Fibroblast of peridontal ligament (primary cell): Measurements from ENCODE around the gene MYOM1.
"Not testable (repeated sequence)": the region's sequence is repeated elsewhere in the genome, so short reads cannot be mapped to it uniquely, and the experiment has no call there.

Experiments used
- DNase-seq: peaks from one replicate; pipeline ENCODE4 v3.0.0-alpha.2; 2010; ENCODE audit errors: extremely low read depth

MYOM1 gene

DNA sequence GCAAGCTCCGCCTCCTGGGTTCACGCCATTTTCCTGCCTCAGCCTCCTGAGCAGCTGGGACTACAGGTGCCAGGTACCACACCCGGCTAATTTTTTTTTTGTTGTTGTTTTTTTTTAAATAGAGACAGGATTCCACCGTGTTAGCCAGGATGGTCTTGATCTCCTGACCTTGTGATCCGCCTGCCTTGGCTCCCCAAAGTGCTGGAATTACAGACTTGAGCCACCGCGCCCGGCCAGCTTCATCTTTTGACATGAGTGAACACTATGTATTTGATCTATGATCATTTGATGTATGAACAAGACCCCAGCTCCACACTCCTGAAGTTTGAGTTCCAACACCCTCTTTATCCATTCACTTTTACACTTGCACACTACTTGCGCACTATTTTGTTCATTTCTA lies 163.5 kb downstream of the MYOM1 start:
- no peak for DNase-seq

DNA sequence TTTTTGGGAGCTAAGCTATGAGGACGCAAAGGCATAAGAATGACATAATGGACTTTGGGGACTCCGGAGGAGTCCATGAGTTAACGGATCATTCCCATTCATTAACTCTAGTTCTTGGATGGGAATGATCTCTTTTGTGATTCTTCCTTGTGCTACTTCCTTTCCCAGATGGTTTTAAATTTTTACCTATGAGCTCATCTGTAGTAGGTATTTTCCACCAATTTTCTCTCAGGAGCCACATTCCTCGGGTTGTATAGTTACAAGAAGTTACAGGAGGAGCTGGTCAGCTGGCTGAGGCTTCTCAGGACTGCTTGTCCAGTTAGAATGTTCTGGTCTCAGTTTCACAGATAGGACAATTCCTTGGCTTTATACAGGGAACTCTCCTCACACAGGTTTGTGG lies 164.0 kb downstream of the MYOM1 start:
- no peak for DNase-seq

DNA sequence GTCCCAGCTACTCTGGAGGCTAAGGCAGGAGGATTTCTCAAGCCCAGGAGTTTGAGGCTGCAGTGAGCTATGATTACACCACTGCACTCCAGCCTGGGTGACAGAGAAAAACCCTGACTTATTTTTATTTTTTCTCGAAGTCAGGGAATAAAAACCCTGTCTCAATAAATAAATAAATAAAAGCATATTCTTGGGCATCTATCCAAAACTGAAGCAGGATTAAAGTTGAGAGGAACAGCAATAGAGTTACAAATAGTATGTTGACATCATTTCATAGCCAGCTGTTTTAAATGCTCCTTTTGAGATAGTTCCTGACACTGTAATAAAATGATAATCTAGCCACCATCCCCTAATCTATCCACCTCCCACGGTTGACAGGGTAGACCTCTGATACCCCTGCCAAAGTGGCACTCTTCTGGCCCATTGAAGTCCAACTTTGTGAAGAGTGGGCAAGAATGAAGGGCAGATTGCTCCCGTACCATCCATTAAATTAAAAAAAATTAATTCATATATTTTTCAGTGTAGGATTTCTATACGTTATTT lies 164.5 kb downstream of the MYOM1 start:
- no peak for DNase-seq

- DNase-seq = no peak
Observed at GRCh38 chr18:3054780-3055179, 165.0 kb downstream of the MYOM1 start.

DNA sequence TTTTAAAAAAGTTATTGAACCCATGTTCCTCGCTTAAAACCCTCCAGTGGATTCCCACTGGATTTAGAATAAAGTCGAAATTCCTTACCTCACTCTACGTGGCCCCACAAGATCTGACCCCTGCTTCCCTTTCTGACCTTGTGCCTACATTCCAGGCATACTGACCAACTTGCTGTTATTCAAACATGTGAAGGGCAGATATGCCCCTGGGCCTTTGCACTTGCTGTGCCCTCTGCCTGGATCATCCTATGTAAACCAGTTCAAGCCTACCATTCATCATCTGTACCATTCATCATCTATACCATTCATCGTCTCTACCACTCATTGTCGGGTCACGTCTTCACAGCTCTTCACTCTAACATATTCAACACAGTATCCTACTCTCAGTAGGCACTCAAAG lies 165.6 kb downstream of the MYOM1 start:
- no peak for DNase-seq

DNA sequence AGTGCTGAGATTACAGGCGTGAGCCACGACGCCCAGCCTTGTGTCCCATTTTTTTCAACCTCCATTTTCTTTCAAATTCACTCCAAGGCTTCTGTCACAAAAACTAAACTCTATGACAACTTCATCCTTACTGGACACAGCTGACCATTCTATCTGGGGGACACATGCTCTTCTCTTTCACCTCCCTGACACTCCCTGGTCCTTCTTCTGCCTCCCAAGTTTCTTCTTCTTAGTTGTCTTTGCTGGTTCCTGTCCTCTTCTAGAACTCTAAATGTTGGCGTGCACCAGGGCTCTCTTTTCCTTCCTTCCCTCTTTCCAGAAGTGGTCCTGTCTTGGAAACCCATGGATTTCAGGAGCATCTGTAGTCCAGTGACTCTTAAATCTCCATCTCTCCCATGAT lies 166.7 kb downstream of the MYOM1 start:
- DNase-seq = no peak

DNA sequence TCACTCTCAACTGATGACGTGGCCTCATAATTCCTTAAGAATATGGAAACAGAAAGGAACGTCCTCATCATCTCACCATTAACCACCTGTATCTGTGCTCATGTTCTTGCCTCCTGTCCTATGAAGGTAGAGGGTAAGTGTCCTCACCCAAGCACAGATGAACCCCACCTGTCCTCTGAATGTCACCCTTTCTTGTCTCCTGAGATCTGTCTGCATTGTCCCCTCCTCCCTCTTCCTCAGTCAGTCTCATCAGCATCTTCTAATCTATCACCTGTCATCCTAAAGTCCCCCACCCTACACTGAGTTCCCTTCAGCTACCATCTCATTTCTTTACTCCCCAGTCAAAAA lies 167.4 kb downstream of the MYOM1 start:
- DNase-seq = no peak

DNA sequence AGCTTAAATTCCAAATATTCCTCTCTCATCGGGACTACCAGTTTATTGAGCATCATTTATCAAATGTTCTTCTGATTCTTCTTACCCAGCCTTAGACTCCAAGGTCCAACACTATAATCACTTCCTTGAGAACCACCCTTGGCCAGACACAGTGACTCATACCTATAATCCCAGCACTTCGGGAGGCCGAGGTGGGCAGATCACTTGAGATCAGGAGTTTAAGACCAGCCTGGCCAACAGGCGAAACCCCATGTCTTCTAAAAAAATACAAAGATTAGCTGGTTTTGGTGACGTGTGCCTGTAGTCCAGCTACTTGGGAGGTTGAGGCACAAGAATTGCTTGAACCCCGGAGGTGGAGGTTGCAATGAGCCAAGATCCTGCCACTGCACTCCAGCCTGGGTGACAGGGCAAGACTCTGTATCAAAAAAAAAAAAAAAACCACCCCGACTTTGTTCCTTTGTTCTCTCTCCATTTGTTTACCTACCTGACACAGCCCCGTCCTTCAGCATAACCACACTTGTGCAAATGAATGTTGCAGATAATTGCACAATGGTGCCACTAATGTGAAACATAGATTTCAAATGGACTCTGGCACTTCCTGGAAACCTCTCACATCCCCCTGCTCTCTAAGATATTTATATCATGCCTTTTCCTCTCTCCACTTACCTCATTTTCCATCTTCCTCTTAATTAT lies 167.9 kb downstream of the MYOM1 start:
- DNase-seq = no peak

DNA sequence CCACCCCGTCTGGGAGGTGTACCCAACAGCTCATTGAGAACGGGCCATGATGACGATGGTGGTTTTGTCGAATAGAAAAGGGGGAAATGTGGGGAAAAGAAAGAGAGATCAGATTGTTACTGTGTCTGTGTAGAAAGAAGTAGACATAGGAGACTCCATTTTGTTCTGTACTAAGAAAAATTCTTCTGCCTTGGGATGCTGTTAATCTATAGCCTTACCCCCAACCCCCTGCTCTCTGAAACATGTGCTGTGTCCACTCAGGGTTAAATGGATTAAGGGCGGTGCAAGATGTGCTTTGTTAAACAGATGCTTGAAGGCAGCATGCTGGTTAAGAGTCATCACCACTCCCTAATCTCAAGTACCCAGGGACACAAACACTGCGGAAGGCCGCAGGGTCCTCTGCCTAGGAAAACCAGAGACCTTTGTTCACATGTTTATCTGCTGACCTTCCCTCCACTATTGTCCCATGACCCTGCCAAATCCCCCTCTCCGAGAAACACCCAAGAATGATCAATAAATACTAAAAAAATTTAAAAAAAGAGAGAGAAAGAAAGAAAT lies 169.8 kb downstream of the MYOM1 start:
- DNase-seq = not testable (repeated sequence)

GRCh38 chr18:3048820-3049349 lies 170.9 kb downstream of the MYOM1 start:
- DNase-seq = no peak

DNA sequence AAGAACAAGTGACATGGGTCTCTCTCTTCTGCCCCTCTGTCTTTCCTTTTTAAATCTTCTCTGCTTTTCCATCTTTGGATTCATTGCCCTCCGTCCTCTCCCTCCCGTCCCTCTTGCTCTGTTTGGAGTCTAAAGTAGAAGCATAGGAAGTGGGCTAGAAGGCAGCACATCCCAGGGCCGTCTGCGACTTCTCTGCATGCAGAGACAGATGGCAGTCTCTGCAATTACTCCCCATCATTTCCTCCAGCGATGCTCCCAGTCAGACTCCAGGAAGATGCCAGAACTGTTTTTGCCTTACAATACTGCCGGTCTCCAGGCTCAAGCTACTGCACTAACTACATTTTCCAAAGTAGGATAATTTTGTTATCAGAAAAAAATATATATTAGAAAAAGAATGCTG lies 171.6 kb downstream of the MYOM1 start:
- DNase-seq = no peak

- DNase-seq = no peak
Observed at GRCh38 chr18:3046216-3046808, 173.5 kb downstream of the MYOM1 start.

GRCh38 chr18:3044931-3045698 lies 174.7 kb downstream of the MYOM1 start:
- peak; percentile 15 for DNase-seq

DNA sequence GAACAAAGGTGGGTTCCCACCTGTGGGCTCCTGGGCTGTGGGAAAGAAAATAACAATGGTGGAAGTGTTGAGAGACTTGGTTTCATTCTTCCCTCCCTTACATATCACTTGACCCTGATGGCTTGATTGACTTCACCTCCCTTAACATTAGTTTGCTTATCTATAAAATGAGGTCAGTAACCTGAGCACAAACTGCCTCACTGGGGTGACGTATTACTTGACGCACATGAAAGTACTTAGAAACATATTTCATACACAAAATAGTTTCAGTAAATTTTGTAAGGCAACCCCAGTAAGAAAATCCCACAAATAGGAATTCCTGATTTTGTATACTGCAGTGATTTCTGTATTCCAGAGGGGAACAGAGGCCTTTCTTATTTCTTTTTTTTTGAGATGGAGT lies 177.4 kb downstream of the MYOM1 start:
- no peak for DNase-seq

DNA sequence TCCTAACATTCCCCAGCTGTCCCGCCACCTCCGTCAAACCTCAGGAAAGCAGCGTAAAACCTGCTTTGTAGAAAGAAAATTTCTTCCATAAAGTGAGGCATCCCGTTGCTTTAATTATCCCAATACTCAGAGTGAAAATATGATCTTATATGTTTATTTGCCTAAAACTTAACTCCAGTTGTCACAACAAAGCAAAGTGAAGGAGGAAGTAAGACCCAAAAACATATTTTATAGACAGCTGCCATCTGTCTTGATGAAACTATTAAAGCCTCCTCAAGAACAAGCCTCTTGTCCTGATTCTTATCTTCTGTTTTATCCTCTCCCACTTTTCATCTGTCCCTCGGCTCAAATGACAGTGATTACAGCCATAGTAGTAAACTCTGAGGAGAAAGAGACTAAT lies 177.9 kb downstream of the MYOM1 start:
- DNase-seq = no peak

DNA sequence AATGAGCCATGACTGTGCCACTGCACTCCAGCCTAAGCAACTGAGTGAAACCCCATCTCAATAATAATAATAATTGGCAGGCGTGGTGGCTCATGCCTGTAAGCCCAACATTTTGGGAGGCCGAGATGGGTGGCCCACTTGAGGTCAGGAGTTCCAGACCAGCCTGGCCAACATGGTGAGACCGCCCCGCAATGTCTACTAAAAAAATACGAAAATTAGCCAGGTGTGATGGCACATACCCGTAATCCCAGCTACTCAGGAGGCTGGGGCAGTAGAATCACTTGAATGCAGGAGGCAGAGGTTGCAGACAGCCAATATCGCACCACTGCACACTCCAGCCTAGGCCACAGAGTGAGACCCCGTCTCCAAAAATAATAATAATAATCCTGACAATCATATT lies 178.9 kb downstream of the MYOM1 start:
- DNase-seq = no peak

DNA sequence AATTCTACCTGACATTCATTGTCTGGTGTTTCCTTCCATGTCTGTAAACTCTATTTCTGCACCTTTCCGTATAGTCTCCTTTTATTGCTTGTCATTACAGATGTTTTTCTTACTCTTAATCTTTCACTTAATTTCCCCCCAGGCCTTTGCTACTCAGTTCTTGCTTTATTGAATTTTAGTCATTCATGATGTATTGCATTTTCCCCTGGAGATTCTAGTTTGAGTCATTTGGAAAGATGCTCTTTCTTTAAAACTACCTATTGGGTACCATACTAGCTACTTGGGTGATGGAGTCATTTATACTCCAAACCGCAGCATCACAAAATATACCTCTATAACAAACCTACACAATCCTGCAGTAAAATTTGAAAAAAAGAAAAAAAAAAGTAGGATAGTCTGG lies 179.6 kb downstream of the MYOM1 start:
- no peak for DNase-seq

- peak; percentile 58 for DNase-seq
Observed at GRCh38 chr18:3037423-3037915, 182.3 kb downstream of the MYOM1 start.

DNA sequence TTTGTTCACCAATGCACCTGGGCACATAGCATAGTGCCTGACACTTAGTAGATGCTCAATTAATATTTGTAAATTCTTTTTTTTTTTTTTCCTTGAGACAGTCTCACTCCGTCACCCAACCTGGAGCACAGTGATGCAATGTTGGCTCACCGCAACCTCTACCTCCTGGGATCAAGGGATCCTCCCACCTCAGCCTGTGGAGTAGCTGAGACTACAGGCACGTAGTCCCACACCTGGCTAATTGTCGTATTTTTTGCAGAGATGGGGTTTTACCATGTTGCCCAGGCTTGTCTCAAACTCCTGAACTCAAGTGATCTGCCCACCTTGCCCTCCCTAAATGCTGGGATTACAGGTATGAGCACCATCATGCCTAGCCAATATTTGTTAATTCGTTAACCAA lies 183.7 kb downstream of the MYOM1 start:
- DNase-seq = no peak

DNA sequence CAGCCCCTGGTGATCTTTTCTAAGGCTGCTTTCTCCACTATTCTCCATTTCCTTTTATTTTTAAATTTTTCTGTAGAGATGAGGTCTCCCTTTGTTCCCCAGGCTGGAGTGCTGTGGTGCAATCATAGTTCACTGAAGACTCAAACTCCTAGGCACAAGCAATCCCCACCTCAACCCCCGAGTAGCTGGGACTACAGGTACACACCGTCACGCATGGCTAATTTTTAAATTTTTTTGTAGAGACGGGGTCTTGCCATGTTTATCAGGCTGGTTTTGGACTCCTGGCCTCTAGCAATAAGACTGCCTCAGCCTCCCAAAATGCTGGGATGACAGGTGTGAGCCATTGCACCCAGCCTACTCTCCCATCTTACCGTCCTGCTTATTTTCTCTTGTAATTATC lies 184.1 kb downstream of the MYOM1 start:
- DNase-seq = no peak

DNA sequence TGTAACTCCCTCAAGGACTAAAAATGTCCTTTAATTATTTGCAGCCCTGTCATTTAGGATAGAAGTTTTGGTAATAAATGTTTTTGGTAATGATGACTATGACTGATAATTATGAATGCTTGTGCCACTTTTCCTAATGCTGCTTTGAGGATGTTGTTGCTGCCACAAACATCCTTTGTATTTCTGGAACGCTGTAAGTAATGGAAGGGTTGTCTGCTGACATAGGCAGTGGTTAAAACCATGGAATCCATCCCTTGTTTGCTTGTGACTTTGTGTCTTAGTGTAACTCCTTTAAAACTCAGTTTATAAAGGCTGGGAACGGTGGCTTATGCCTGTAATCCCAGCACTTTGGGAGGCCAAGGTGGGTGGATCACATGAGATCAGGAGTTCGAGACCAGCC lies 187.0 kb downstream of the MYOM1 start:
- no peak for DNase-seq
